GM12878 (cell line): ENCODE data around the gene TTYH3. TPM values are rescaled to one million over a fixed set of nuclear protein-coding genes. Genes with fewer than 3 reads are reported as not detected.

Source experiments
- ATAC-seq: fragments of 200-7000 bp; cut with Tn5 transposase; 3 replicates; pipeline ENCODE4 v1.9.1; 2020; ENCODE audit warnings: mild to moderate bottlenecking, moderate library complexity
- BruUV-seq: library from RNA; stranded (reverse); fragments of 400-500 nt; replicated peaks from 2 replicates; lab custom pipeline; 2021; lab: Mats Ljungman, UMichigan
- CTCF ChIA-PET: fragments of 300-600 bp; sonication (Branson Sonifier 250); formaldehyde crosslinking; extraction: SDS; loops from one replicate; lab custom pipeline; 2021; ENCODE audit warnings: inconsistent platforms; lab: Yijun Ruan, JAX
- POLR2A ChIA-PET: fragments of 350-600 bp; formaldehyde crosslinking; extraction: SDS; loops from one replicate; lab custom pipeline; 2021; ENCODE audit warnings: inconsistent platforms; lab: Charles Lee
- RAD21 ChIA-PET: fragments of 300-600 bp; sonication (Branson Sonifier 250); formaldehyde crosslinking; loops from one replicate; lab custom pipeline; 2023; ENCODE audit warnings: antibody characterized with exemption; ENCODE audit not compliant: unreplicated experiment; lab: Charles Lee
- SMC1A ChIA-PET: fragments of 300-600 bp; sonication (Branson Sonifier 250); formaldehyde crosslinking; loops from one replicate; lab custom pipeline; 2023; ENCODE audit not compliant: unreplicated experiment, uncharacterized antibody; lab: Charles Lee
- DNase-seq: peaks from one replicate; pipeline ENCODE4 v3.0.0-alpha.2; 2011; ENCODE audit warnings: low read depth, low spot score
- FAIRE-seq: peaks from 3 replicates; lab custom pipeline; 2011; peaks lifted over from hg19 to GRCh38; lab: Jason Lieb, UNC
- H2AFZ ChIP-seq: 2 replicates; pipeline ENCODE4 v1.6.0; 2011; ENCODE audit warnings: low read depth, low read length, control low read depth; ENCODE audit not compliant: control insufficient read depth
- H3K27ac ChIP-seq: 2 replicates; pipeline ENCODE4 v1.5.1; 2011; ENCODE audit warnings: control low read depth; ENCODE audit not compliant: control insufficient read depth, insufficient read depth
- H3K27me3 ChIP-seq, 2 experiments: replicated peaks in 1 of 2; 2 replicates each; pipeline versions ENCODE4 v1.6.0 to v1.6.1; 2011; ENCODE audit warnings: low read length in 1 of 2; ENCODE audit not compliant: control insufficient read depth in 2 of 2, insufficient read depth in 2 of 2
- H3K36me3 ChIP-seq, 2 experiments: 2 replicates each; pipeline ENCODE4 v1.5.1; 2011; ENCODE audit warnings: low read length in 1 of 2; ENCODE audit not compliant: control insufficient read depth in 2 of 2, insufficient read depth in 2 of 2
- H3K4me1 ChIP-seq: 2 replicates; pipeline ENCODE4 v1.6.1; 2011; ENCODE audit warnings: mild to moderate bottlenecking, low read length, moderate library complexity, mixed read lengths; ENCODE audit not compliant: control insufficient read depth, insufficient read depth
- H3K4me2 ChIP-seq: 2 replicates; pipeline ENCODE4 v1.6.0; 2011; ENCODE audit warnings: control low read depth; ENCODE audit not compliant: control insufficient read depth, insufficient read depth
- H3K4me3 ChIP-seq: fragments of 200-600 bp; sonication (generic); 2 replicates; pipeline ENCODE4 v1.5.1; 2016
- H3K79me2 ChIP-seq: 2 replicates; pipeline ENCODE4 v1.6.0; 2011; ENCODE audit warnings: low read length; ENCODE audit not compliant: control insufficient read depth, insufficient read depth
- H3K9ac ChIP-seq: 2 replicates; pipeline ENCODE4 v1.8.0; 2011; ENCODE audit warnings: low read length, control low read depth, mixed read lengths; ENCODE audit not compliant: control insufficient read depth, insufficient read depth
- H3K9me3 ChIP-seq: replicated peaks from 3 replicates; pipeline ENCODE4 v1.5.1; 2011; ENCODE audit warnings: mild to moderate bottlenecking, low read length; ENCODE audit not compliant: control insufficient read depth, insufficient read depth
- H4K20me1 ChIP-seq: 2 replicates; pipeline ENCODE4 v1.6.0; 2011; ENCODE audit not compliant: control insufficient read depth, insufficient read depth
- DPF2 ChIP-seq: fragments of 450-650 bp; IDR thresholded peaks from 2 replicates; pipeline ENCODE4 v1.6.1; 2017; ENCODE audit warnings: mild to moderate bottlenecking
- ESRRA ChIP-seq: IDR thresholded peaks from 2 replicates; pipeline ENCODE4 v1.6.1; 2012; ENCODE audit warnings: mild to moderate bottlenecking, low read length, improper control_type of control experiment
- FOXM1 ChIP-seq: IDR thresholded peaks from 2 replicates; pipeline ENCODE4 v1.6.1; 2012; ENCODE audit warnings: low read depth, mild to moderate bottlenecking, inconsistent platforms, low read length, moderate library complexity
- IRF3 ChIP-seq: fragments of 450-650 bp; IDR thresholded peaks from 2 replicates; pipeline ENCODE4 v1.6.1; 2014; ENCODE audit warnings: mild to moderate bottlenecking
- SKIL ChIP-seq: fragments of 450-650 bp; IDR thresholded peaks from 2 replicates; pipeline ENCODE4 v1.6.1; 2017; ENCODE audit warnings: mild to moderate bottlenecking, low read depth, inconsistent platforms; ENCODE audit not compliant: poor library complexity, severe bottlenecking
- SREBF1 ChIP-seq: IDR thresholded peaks from 2 replicates; pipeline ENCODE4 v1.6.1; 2012; ENCODE audit warnings: mild to moderate bottlenecking, low read length
- WGBS: methylation state at CpG from one replicate; pipeline ENCODE4 v1.1.6; 2016; ENCODE audit warnings: low lambda C conversion rate; ENCODE audit not compliant: insufficient replicate concordance, insufficient coverage; ENCODE audit errors: missing lambda C conversion rate; 5-methylcytosine and 5-hydroxymethylcytosine counted together
- in situ Hi-C: fragments of 300-500 bp; cut with MboI; formaldehyde crosslinking; loops from 9 replicates; pipeline ENCODE4 v1.14.3; 2018; ENCODE audit warnings: mixed read lengths
- intact Hi-C: fragments of 100-400 bp; cut with micrococcal nuclease; formaldehyde crosslinking; loops from one replicate; pipeline ENCODE4 v1.14.2; 2022; ENCODE audit not compliant: unreplicated experiment
- polyA plus RNA-seq, 11 experiments: library from polyadenylated mRNA; depleted of rRNA in 4 of 11; unstranded in 6 of 11; stranded (reverse) in 5 of 11; fragments of >200 nt; fragmentation: Nextera tagmentation in 4 of 11; fragmentation: Illumina TruSeq in 1 of 11; extraction: Ambion mirVana in 4 of 11; extraction: Trizol in 1 of 11; gene quantifications; 1 replicate in 1 of 11; 2 replicates in 10 of 11; pipeline versions ENCODE4 v1.2.1 to v1.2.3, GENCODE V29; 2011 to 2016; ENCODE audit warnings: inconsistent platforms in 2 of 11, missing spikeins in 2 of 11, low read depth in 1 of 11
- total RNA-seq, 4 experiments: library from RNA; depleted of rRNA in 3 of 4; stranded (reverse); fragments of >200 nt in 3 of 4; fragmentation: Illumina TruSeq in 1 of 4; extraction: Trizol in 1 of 4; gene quantifications; 2 replicates each; pipeline versions ENCODE4 v1.2.1 to v1.2.3, GENCODE V29; 2013 to 2021

TTYH3 gene
- total and polyA plus RNA-seq, 10 of the 15 experiments (the other 5 are each of a cell fraction or from before 2014, with no cell fraction given), result 0.79 to 71.4 (median 10.5) TPM

GRCh38 chr7:2661096-2661449 lies 29.3 kb downstream of the TTYH3 start:
- no peaks in the 10 kb centered on the region for H3K79me2 ChIP-seq
- H3K4me3 ChIP-seq, result no peak overlapping the region
- no peaks in the 10 kb centered on the region for H3K9me3 ChIP-seq
- no peak overlapping the region for H2AFZ ChIP-seq
- no peaks in the 10 kb centered on the region for H4K20me1 ChIP-seq
- ChIA-PET RAD21 (no interaction called here), CTCF (no interaction called here), POLR2A (no interaction called here), SMC1A (interaction anchor here (0.6 kb wide), 1 partner anchor 152 kb away, joined by 4 read pairs; no protein-coding TSS in a partner anchor)
- no peaks in the 10 kb centered on the region for H3K36me3 ChIP-seq
- intact Hi-C loops (loop anchor here (10.0 kb wide), 1 partner anchor 494 kb away; no protein-coding TSS in a partner anchor), in situ Hi-C loops (no loop called here)
- H3K9ac ChIP-seq, result no peak overlapping the region
- no peaks in the 10 kb centered on the region for H3K27me3 ChIP-seq
- H3K4me2 ChIP-seq, result no peak overlapping the region
- WGBS, result 84% methylated on average over 10 of the region's 10 CpGs
- no TSS peak for BruUV-seq
- no peak for TF ChIP-seq DPF2
- no peak for TF ChIP-seq ESRRA
- TF ChIP-seq IRF3, result no peak
- no peak for TF ChIP-seq SKIL
- TF ChIP-seq SREBF1, result no peak
- no peak for TF ChIP-seq FOXM1
- H3K27ac ChIP-seq, result no peak overlapping the region
- no peak for DNase-seq
- no peak for FAIRE-seq
- peak; percentile 5; the same call in 1 of the 3 replicates for ATAC-seq
- no peaks in the 10 kb centered on the region for H3K4me1 ChIP-seq
